SK-N-MC (cell line): ENCODE results near the gene BCKDHB.
"Not testable (repeated sequence)": the region's sequence is repeated elsewhere in the genome, so short reads cannot be mapped to it uniquely, and the experiment has no call there.

Experiments used
- DNase-seq: peaks from one replicate; pipeline ENCODE4 v3.0.0-alpha.2; 2011; ENCODE audit warnings: low read depth, low spot score
- H3K27ac ChIP-seq: fragments of 200-600 bp; sonication (generic); 2 replicates; pipeline ENCODE4 v1.5.1; 2016; ENCODE audit warnings: mixed run types
- H3K36me3 ChIP-seq: fragments of 200-600 bp; sonication (generic); 2 replicates; pipeline ENCODE4 v1.6.1; 2017; ENCODE audit warnings: antibody characterized with exemption, low read length, mixed read lengths; ENCODE audit not compliant: insufficient read depth
- H3K4me3 ChIP-seq: fragments of 200-600 bp; sonication (generic); 2 replicates; pipeline ENCODE4 v1.5.1; 2016
- H3K9ac ChIP-seq: fragments of 200-600 bp; sonication (generic); 2 replicates; pipeline ENCODE4 v1.8.0; 2017; ENCODE audit warnings: mixed run types, mixed read lengths; ENCODE audit not compliant: insufficient read length
- H3K9me3 ChIP-seq: fragments of 200-600 bp; sonication (generic); 2 replicates; pipeline ENCODE4 v1.6.1; 2017; ENCODE audit warnings: low read depth, mild to moderate bottlenecking, antibody characterized with exemption, low read length, moderate library complexity, mixed read lengths
- EZH2 ChIP-seq: fragments of 200-600 bp; sonication (generic); IDR thresholded peaks from one replicate; pipeline ENCODE4 v1.6.1; 2017; ENCODE audit warnings: antibody characterized with exemption
- FOXP2 ChIP-seq: optimal IDR thresholded peaks from 2 replicates; pipeline ENCODE3; 2011; ENCODE audit warnings: mild to moderate bottlenecking, moderate library complexity; ENCODE audit not compliant: insufficient read depth; ENCODE audit errors: extremely low read length, control extremely low read depth
- POLR2AphosphoS5 ChIP-seq: IDR thresholded peaks from 2 replicates; pipeline ENCODE4 v1.6.1; 2012; ENCODE audit warnings: mild to moderate bottlenecking, low read depth, low read length, borderline replicate concordance

The BCKDHB gene

DNA sequence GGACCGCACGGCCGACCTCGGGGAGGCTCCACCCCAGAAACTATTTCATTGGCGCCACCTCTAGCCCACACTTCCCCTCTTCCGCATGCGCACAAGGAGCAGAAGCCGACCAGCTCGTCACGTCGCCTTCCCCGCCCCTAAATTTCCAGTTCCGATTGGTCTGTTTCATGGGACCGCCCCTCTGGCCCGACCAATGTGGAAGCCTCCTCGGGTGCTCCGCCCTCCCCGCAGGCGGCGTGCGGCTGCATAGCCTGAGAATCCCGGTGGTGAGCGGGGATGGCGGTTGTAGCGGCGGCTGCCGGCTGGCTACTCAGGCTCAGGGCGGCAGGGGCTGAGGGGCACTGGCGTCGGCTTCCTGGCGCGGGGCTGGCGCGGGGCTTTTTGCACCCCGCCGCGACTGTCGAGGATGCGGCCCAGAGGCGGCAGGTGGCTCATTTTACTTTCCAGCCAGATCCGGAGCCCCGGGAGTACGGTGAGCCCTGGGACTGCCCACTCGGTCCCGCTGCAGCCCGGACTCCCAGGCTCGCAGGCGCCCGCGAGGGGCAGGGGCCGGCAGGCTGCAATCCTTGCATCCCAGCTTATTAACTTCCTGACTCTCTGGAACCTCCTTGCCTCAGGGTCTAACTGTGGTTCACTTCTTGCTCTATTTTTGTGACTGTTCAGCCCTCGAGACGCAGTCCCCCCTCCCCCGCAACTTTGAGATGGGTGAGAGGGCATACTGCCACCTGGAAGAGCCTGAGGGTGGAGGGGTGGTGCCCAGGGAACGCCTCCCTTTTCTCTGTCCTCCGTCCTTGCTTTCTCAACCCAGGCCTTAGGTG is at the start of gene BCKDHB:
BCKDHB (plus strand) TSS at position 254 of the 818 bp plus-strand sequence; CDS start at position 277, 23 bp downstream.
- H3K27ac ChIP-seq = no peak within 1 kb of the TSS; the same call in 1 of the 2 replicates
- H3K36me3 ChIP-seq = no peaks in the 10 kb centered on the region
- peak within 1 kb of the TSS; percentile 79 for H3K9ac ChIP-seq
- no peaks in the 10 kb centered on the region for H3K9me3 ChIP-seq
- TF ChIP-seq FOXP2 = no peak
- peak; percentile 96 for TF ChIP-seq POLR2AphosphoS5
- peak within 1 kb of the TSS; percentile 84 for H3K4me3 ChIP-seq
- DNase-seq = peak; percentile 82

- TF ChIP-seq FOXP2 = no peak
- no peak for TF ChIP-seq POLR2AphosphoS5
- Histone ChIP-seq H3K36me3 (no peaks in the 10 kb centered on the region), H3K9me3 (no peaks in the 10 kb centered on the region)
Measured at GRCh38 chr6:80060774-80061173, 45.7 kb upstream of the BCKDHB start.

DNA sequence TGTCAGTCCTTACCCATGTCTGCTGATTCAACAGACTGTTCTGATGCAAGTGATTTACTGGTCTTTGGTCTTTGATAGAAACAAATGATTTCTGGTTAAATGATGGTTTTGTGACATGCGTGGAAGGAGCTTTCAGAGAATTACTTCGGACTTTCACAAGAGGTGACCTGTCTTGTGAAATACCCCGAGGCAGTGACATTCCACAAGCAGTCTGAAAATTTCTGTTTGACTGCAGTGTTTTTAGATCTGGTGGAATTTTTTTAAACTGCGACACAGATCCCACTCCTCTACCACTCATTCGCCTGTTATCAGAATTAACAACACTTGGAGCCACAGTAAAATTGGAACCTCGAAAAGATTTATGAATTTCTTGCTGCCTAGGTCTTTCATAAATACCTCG is 38.3 kb upstream of the BCKDHB start:
- not testable (repeated sequence) for H3K27ac ChIP-seq, DNase-seq, H3K9me3 ChIP-seq, H3K36me3 ChIP-seq, H3K9ac ChIP-seq, H3K4me3 ChIP-seq

More at GRCh38 chr6:80060774-80061173, 45.7 kb upstream of the BCKDHB start:
- Histone ChIP-seq H3K4me3 (no peak overlapping the region), H3K9ac (no peak overlapping the region), H3K27ac (no peak overlapping the region)
- no peak for DNase-seq

DNA sequence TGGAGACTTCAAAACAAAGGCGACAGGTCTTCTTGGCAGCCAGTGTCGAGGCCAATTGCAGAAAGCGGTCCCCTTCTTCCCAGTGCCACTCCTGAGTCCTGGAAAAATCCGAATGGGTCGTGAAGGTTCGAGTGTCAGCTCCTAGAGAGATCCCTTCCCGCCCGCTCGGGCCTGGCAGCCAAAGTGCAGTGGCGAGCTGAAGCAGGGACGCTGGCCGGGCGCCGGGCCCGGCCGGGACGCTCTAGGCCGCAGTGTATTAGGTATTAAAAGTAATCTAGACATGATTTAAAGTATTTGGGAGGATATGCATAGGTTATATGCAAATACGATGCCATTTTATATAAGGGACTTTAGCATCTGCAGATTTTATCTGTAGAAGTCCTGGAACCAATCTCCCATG is 36.0 kb upstream of the BCKDHB start:
- H3K27ac ChIP-seq, H3K9me3 ChIP-seq, H3K4me3 ChIP-seq, H3K36me3 ChIP-seq, H3K9ac ChIP-seq, DNase-seq: not testable (repeated sequence)

DNA sequence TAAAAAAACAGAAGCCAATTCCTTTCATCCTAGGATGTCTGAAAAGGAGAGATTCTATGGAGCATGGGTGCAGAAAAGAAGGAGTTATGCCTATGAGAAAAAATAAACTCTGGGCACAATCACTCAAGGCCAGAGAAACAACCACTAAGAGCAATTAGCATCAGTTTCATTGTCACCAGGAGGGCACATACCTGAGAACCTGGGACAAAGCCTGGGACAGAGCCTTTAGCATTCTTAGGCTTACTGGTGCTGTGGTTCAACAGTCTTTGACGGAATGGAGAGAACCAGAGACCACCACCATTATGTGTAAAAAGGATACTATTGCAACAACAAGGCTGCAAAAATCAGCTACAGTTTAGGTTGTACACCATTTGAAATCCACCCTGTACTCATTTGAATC is 29.4 kb upstream of the BCKDHB start:
- TF ChIP-seq FOXP2 (no peak), POLR2AphosphoS5 (no peak), EZH2 (no peak)
- no peaks in the 10 kb centered on the region for H3K36me3 ChIP-seq
- no peak overlapping the region for H3K9ac ChIP-seq
- DNase-seq = no peak
- H3K27ac ChIP-seq = no peak overlapping the region
- H3K4me3 ChIP-seq = no peak overlapping the region
- no peaks in the 10 kb centered on the region for H3K9me3 ChIP-seq

- TF ChIP-seq POLR2AphosphoS5 = no peak
- TF ChIP-seq FOXP2 = no peak
- no peak for TF ChIP-seq EZH2
- H3K9me3 ChIP-seq = no peaks in the 10 kb centered on the region
- no peak for DNase-seq
- H3K36me3 ChIP-seq = no peaks in the 10 kb centered on the region
- no peak overlapping the region for H3K27ac ChIP-seq
- no peak overlapping the region for H3K4me3 ChIP-seq
- no peak overlapping the region for H3K9ac ChIP-seq
Measured at GRCh38 chr6:80088637-80089036, 17.8 kb upstream of the BCKDHB start.

DNA sequence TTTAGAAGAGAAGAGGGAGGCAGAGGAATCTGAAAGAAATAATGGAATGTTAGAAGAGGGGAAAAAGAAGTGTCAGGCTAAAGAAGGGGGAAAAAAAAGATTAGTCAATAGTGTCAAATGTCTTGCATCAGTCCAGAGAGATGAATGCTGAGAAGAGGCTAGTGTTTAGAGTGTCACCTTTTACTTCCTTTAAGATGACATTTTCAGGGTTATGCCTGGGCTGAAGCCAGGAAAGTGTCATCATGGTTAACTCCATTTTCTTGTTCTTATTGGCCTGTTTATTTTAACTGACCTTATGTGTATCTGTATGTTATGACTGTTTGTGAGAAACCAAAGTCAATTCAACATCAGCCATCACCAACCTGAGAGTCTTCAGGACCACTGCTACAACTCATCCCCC is 15.0 kb upstream of the BCKDHB start:
- Histone ChIP-seq H3K27ac (no peak overlapping the region), H3K9me3 (no peaks in the 10 kb centered on the region), H3K9ac (no peak overlapping the region), H3K36me3 (no peaks in the 10 kb centered on the region), H3K4me3 (no peak overlapping the region)
- no peak for TF ChIP-seq EZH2
- no peak for TF ChIP-seq FOXP2
- TF ChIP-seq POLR2AphosphoS5 = no peak
- DNase-seq = no peak

DNA sequence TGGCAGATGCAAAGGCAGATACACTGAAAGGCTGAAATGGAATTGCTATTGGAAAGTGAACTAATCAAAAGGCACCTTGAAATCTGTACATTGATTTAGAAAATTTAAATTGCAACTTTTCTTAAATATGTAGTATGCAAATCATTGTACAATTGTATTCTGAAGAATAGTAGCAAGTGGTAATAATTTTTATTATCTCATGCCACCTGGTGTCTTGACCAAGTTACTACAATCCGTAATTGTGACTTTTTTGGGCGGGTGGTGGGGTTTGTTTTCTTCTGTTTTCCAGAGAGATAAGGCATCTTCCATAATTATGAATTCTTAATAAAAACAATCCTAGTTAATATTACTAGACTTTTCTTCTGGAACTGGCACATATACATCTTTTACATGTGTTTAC is 12.5 kb upstream of the BCKDHB start:
- TF ChIP-seq POLR2AphosphoS5 (no peak), FOXP2 (no peak), EZH2 (no peak)
- Histone ChIP-seq H3K27ac (no peak overlapping the region), H3K4me3 (no peak overlapping the region), H3K9ac (no peak overlapping the region), H3K9me3 (no peaks in the 10 kb centered on the region), H3K36me3 (no peaks in the 10 kb centered on the region)
- DNase-seq = no peak

- no peak for DNase-seq
- no peak overlapping the region for H3K9ac ChIP-seq
- H3K36me3 ChIP-seq = no peaks in the 10 kb centered on the region
- H3K27ac ChIP-seq = no peak overlapping the region
- TF ChIP-seq POLR2AphosphoS5 (no peak), FOXP2 (no peak), EZH2 (no peak)
- H3K9me3 ChIP-seq = no peaks in the 10 kb centered on the region
- no peak overlapping the region for H3K4me3 ChIP-seq
Measured at GRCh38 chr6:80095600-80095999, 10.9 kb upstream of the BCKDHB start.
